VCaP (cell line): ENCODE data around the gene SMAD2.

Experiments
- H3K27ac ChIP-seq: fragments of 450-650 bp; 2 replicates; pipeline ENCODE4 v1.5.1; 2017
- TF ChIP-seq, protein P1 (sequence below): fragments of 450-650 bp; conservative IDR thresholded peaks from 2 replicates; pipeline ENCODE4 v1.5.1; 2017; ENCODE audit warnings: mild to moderate bottlenecking, moderate library complexity

The SMAD2 gene

DNA sequence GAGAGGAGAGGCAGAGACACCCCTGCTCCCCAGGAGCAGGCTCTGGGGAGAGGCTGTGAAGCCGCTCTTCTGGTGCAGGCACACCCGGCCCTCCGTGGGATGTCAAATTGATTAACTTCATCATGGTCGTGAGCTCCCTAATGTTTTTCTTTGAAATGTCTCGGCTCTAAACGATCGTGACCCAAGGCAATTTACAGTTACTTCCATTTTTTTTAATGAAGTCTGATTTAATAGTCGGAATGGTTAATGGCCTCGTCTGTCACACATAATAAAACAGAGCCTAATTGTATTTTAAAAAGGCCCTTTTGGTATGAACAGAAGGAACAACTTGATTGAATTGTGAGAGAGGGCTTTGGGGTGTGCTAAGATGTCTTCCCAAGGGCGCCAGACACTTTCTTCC is 130.2 kb downstream of the SMAD2 start:
- H3K27ac ChIP-seq = no peak overlapping the region
- TF ChIP-seq, protein P1, sequence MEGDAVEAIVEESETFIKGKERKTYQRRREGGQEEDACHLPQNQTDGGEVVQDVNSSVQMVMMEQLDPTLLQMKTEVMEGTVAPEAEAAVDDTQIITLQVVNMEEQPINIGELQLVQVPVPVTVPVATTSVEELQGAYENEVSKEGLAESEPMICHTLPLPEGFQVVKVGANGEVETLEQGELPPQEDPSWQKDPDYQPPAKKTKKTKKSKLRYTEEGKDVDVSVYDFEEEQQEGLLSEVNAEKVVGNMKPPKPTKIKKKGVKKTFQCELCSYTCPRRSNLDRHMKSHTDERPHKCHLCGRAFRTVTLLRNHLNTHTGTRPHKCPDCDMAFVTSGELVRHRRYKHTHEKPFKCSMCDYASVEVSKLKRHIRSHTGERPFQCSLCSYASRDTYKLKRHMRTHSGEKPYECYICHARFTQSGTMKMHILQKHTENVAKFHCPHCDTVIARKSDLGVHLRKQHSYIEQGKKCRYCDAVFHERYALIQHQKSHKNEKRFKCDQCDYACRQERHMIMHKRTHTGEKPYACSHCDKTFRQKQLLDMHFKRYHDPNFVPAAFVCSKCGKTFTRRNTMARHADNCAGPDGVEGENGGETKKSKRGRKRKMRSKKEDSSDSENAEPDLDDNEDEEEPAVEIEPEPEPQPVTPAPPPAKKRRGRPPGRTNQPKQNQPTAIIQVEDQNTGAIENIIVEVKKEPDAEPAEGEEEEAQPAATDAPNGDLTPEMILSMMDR = no peak

DNA sequence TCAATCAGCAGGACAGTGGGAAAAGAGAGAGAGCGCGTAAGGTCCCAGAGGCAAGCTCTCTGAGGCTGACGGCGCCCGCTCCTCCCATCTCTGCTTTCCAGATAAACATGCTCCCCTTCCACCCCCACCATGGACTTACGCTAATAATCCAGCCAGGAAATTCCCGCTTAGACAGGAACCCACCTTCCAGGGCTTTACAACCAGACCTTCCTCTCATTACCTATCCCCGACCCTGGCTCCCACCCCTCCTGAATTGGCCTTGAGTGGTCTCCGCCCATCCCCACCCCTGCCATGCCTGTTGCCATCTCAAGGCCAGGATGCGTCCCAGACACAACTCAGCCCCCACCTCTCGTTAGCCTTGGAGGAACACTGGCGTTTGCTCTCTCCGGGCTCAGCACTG is 131.1 kb downstream of the SMAD2 start:
- H3K27ac ChIP-seq = no peak overlapping the region
- TF ChIP-seq, protein P1 = no peak

DNA sequence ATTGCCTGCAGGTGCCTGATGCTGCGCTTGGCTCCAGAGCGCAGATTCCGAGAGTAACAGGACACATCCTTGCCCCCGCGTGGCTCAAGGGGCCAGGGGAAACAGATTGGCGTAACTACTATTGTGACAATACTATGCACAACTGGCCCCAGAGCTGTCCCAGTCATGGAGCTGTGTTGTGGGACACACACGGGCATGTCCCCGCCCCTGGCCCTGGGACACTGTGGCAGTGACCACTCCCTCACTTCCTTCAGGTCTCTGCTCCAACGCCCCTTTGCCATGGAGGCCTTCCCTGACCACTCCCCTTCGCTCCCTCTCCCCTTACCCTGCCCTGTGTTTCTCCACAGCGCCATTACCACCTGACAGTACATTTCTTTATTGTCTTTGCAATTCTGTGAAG is 132.1 kb downstream of the SMAD2 start:
- no peak overlapping the region for H3K27ac ChIP-seq
- TF ChIP-seq, protein P1 = no peak

DNA sequence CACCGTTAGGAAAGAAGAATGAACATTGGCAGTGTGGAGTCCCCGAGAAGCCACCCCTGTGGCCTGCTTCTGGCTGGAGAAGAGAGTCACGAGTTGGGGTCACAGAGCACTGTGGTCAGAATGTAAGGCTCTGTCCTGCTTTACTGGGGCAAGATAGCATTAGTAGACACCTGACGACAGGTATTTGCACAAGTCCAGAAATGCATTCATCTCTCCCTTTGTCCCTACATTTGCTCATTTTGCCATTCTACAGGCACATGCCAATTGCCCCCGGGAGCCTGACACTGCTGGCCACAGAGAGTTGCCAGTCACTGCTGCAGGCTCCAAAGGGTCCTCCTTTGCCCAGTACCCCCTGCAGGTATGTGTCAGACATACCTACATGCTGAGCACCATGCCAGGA is 133.3 kb downstream of the SMAD2 start:
- TF ChIP-seq, protein P1 = no peak
- no peak overlapping the region for H3K27ac ChIP-seq

DNA sequence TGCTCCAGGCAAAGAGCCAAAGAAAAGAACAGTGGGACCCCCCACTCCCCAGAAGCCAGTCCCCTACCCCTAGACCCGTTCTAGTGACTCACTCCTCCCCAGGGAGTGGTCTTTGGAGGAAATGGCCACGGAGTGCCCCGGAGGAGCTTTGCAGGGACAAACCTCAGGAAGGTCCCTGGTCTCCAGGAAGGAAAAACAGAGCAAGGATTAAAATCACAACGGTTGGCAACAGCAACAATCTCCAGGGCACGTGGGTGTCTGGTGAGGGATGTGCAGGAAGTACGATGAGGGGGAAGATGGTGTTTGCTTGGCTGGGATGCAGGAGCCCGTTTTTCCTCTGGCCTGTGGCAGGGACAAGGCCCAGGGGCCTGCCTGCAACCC is 135.0 kb downstream of the SMAD2 start:
- H3K27ac ChIP-seq = no peak overlapping the region
- TF ChIP-seq, protein P1 = no peak

DNA sequence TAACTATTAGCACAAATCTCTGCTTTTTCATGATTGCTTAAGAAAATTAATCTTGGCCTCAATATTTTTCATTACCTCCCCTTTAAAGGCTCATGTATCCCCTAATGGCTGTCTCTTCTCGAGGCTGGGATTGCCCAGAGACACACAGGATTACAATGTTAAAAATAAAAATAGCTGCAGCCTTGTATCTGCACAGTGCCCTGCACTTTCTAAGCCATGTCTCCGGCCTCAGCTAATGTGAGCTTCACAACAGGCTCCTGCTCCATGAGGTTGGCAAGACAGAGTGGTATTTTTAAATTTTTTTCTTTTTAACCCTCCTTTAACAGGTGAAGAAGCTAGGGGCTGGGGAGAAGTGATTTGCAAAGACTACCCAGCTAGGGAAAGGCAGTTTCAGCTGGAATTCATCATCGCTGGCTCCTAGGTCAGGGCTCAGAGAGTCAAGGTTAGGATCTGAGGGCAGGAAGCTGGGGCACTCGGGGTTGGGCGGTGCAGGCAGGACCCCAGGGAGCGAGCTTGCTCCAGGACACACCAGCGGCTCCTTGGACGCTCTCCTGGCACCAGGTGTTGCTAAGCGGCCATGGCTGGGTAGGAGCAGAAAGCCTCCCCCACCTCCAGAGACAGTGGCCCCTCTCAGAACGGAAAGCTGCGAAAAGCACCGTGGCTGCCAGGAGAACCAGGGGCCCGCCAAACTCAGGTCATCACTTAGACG is 135.6 kb downstream of the SMAD2 start:
- H3K27ac ChIP-seq = no peak overlapping the region
- TF ChIP-seq, protein P1 = no peak

DNA sequence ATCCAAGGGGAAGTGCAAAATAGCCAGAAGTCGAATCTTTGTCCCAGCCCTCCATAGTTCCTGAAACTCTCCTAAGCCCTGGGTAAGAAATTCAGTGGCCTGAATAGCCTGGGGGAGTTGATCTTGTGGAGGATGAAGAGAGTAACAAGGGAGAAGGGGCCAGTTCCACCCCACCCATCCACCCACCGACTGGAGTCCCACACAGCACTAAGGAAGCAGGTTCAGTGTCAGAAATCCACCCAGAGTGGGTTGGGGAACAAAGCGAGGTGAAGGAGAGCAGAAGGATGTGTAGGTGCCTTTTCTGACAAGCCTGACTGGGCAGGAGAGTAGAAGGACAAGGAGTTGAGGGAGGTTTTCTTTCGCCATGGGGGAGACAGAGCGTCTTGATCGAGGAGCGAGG is 136.8 kb downstream of the SMAD2 start:
- TF ChIP-seq, protein P1 = no peak
- H3K27ac ChIP-seq = no peak overlapping the region
